K562 (cell line): ENCODE measurements around the gene NOTCH1. TPM values are rescaled to one million over a fixed set of nuclear protein-coding genes. Genes with fewer than 3 reads are reported as not detected.

Source experiments
- CUX1 ChIP-seq: fragments of 200-800 bp; sonication (Bioruptor generic); IDR thresholded peaks from 2 replicates; pipeline ENCODE4 v1.6.1; 2016; ENCODE audit warnings: missing genetic modification characterization, missing compliant biosample characterization
- HDAC2 ChIP-seq: fragments of 450-650 bp; IDR thresholded peaks from 2 replicates; pipeline ENCODE4 v1.6.1; 2016; ENCODE audit warnings: mild to moderate bottlenecking
- MTF1 ChIP-seq: fragments of 250-450 bp; sonication (Bioruptor Pico); IDR thresholded peaks from 2 replicates; pipeline ENCODE4 v1.9.0; 2021; ENCODE audit warnings: moderate library complexity, mild to moderate bottlenecking, inconsistent platforms, borderline replicate concordance
- NR4A1 ChIP-seq, 2 experiments: fragments of 250-450 bp in 1 of 2; fragments of 450-650 bp in 1 of 2; sonication (Bioruptor Pico) in 1 of 2; IDR thresholded peaks; 2 replicates each; pipeline versions ENCODE4 v1.4.0 to v1.6.1; 2016 to 2020; ENCODE audit warnings: mild to moderate bottlenecking in 2 of 2, missing compliant biosample characterization in 1 of 2, missing genetic modification characterization in 1 of 2, moderate library complexity in 1 of 2
- RB1 ChIP-seq: fragments of 450-650 bp; IDR thresholded peaks from 2 replicates; pipeline ENCODE4 v1.6.1; 2017; ENCODE audit warnings: low read depth, mild to moderate bottlenecking
- ZNF253 ChIP-seq: fragments of 250-450 bp; sonication (Bioruptor Pico); conservative IDR thresholded peaks from 2 replicates; pipeline ENCODE4 v1.6.1; 2021; ENCODE audit warnings: mild to moderate bottlenecking
- polyA plus RNA-seq, 8 experiments: library from polyadenylated mRNA; depleted of rRNA in 4 of 8; stranded (reverse) in 5 of 8; unstranded in 3 of 8; fragments of >200 nt; fragmentation: Nextera tagmentation in 2 of 8; fragmentation: Illumina TruSeq in 1 of 8; extraction: Ambion mirVana in 2 of 8; extraction: Trizol in 1 of 8; gene quantifications; 2 replicates each; pipeline versions ENCODE4 v1.2.1 to v1.2.3, GENCODE V29; 2011 to 2014; ENCODE audit warnings: inconsistent platforms in 1 of 8, missing spikeins in 1 of 8
- total RNA-seq, 7 experiments: library from RNA; depleted of rRNA in 6 of 7; stranded (reverse); fragments of >200 nt in 6 of 7; fragmentation: Illumina TruSeq in 2 of 7; extraction: Trizol in 2 of 7; gene quantifications; 2 replicates each; pipeline versions ENCODE4 v1.2.1 to v1.2.3, GENCODE V29; 2011 to 2021; ENCODE audit warnings: low replicate concordance in 1 of 7

The NOTCH1 gene
- total and polyA plus RNA-seq, 9 of the 15 experiments (the other 6 are each of a cell fraction or from before 2014, with no cell fraction given), result 0.03 to 31.4 (median 2.3) TPM

GRCh38 chr9:136544548-136544963 lies 1.3 kb downstream of the NOTCH1 start (continued):
- TF ChIP-seq CUX1 (CRISPR knock-in tag) (no peak), HDAC2 (no peak), ZNF253 (CRISPR knock-in tag) (no peak), RB1 (no peak), NR4A1 (CRISPR knock-in tag; IDR thresholded peaks at IDR 0.05) (no peak), NR4A1 (tag; IDR thresholded peaks at IDR 0.05) (no peak), MTF1 (CRISPR knock-in tag) (no peak)
